Activated CD4-positive, alpha-beta T cell treated with anti-CD3 and anti-CD28 coated beads, Interleukin-2, Interleukin-4, amounts not matched to agents 100 ng/mL and 50 ng/mL, durations not matched to agents 16 hours and 8 hours (primary cell): ENCODE measurements around the gene MCC.

Experiments
- DNase-seq: peaks from one replicate; pipeline ENCODE4 v3.0.0-alpha.2; 2020; ENCODE audit warnings: low spot score

MCC gene

GRCh38 chr5:113029614-113030013 lies 458.6 kb downstream of the MCC start:
- DNase-seq = no peak

DNA sequence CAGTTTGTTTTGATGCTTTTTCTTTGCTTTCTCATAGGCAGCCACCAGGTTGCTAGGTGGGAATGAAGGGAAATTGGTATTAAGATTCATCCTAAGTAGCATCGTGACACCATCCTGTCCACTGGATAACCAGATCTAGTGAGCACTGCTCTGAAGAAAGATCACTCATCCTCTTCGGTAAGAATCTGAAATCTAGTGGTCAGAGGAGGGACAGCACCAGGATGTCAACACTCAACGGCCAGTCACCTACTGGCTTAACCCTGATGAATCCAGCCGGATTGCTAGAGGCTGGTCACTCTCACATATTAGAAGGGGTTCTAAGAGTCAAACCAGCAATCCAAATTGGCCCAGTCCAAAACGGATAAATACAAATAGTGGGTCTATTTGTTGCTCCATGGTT lies 460.8 kb downstream of the MCC start:
- DNase-seq = no peak

GRCh38 chr5:113027015-113027414 lies 461.2 kb downstream of the MCC start:
- DNase-seq = no peak

- no peak for DNase-seq
Observed at GRCh38 chr5:113026211-113026610, 462.0 kb downstream of the MCC start.

- DNase-seq = no peak
Observed at GRCh38 chr5:113025596-113025995, 462.7 kb downstream of the MCC start.

DNA sequence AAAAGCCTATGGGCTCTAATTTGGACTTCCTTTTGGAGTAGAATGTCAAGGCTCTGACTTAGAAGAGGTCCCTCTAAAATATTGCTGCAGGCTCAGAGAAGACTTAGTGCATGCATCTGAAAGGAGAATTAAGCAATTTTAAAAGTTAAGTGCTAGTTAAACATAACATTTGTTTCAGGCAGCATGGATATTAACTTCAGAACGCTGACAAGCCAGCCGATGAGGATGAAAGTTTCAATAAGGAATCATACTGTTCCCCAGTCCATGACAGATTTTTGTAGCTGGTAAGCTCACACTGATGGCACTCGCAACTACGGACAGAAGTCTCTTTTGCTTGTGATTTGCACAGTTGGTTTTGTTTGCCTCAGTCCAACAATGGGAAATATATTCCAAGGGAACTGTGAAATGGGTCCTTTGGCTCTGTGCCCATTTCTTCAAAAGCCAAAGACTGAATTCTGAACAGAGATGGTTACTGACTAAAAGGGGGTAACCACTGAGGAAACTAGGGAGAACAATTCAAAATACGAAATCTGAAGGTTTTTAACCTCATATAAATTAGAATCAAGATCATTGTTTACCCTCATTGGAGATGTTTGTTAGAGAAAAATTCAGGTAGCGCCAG lies 464.1 kb downstream of the MCC start:
- DNase-seq = no peak

DNA sequence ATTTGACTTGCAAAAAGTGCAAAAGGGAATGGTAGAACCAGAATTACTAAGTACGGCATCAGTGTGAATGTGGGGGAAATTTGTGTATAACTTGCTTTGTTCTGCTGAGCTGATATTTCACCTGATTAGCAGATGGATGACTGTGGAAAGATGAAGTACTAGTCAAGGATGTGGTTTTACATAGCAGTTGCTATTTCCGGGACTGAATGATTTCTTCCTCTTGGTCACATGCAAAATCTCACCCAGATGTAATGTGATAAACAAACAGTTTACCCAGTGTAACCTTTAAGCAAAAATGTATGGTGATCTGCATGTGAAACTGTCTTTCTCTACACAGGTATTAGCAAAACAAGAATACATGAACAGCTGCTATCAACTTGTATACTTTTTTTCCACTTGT lies 465.6 kb downstream of the MCC start:
- peak; percentile 80 for DNase-seq

GRCh38 chr5:113020461-113021273 lies 467.6 kb downstream of the MCC start:
- peak; percentile 57 for DNase-seq

DNA sequence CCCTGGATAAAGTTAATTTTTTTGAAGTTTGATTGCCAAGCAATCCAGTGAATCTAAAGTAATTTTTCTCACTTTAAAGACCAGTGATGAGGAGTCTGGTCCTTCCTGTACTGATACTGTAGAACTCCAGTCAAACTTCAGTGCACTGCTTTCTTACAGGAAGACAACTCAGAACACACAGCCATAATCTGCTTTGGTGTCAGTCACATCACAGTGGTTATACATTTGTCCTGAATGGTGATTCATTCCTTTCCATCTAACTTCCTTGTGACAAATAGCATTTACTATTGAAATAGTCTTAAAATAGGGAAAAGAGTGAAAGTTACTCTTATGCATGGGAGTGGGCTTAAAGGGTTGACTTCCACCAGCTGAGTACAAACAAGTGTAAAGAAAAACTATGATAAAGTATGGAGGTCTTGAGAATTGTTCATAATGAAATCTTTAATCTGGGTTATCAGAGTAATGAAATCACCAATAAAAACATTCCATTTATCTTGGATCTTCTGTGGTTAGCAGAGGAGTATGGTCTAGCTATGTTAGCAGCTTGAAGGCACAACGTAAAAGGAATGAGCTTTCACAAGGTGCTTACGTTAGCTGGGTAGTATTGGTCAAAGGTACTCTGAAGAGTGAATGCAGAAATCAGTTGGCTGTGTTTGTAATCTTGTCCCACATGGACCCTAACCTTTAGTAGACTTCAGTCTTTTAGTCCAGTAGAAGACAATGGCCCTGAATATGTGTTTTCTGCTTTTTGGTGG lies 470.2 kb downstream of the MCC start:
- DNase-seq = peak; percentile 31

DNA sequence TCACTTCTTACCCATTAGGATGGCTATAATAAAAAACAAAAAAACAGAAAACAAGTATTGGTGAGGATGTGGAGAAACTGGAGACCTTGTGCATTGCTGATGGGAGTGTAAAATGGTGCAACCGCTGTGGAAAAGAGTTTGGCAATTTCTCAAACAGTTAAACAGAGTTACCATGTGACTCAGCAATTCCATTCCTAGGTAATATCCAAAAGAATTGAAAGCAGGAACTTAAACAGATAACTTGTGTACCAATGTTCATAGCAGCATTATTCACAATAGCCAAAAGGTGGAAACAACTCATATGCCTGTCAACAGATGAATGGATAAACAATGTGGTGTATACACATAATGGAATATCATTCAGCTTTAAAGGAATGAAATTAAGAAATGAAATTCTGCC lies 482.8 kb downstream of the MCC start:
- DNase-seq = no peak

DNA sequence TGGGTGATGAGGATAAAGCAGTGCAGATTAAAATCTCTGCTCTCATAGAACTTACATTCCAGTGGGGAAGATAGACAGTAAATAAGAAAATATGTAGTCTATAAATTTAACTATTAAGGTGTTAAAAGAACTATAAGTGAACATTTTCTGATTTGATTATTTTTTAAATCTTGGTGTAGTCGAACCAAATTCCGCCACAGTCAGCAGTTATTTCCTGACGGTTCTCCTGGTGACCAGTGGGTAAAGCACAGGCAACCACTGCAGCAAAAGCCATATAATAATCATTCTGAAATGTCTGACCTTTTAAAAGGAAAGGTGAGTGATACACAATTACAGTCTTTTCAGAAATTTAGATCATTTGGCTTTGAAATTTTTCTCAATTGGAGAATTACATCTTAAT lies 484.5 kb downstream of the MCC start:
- no peak for DNase-seq

DNA sequence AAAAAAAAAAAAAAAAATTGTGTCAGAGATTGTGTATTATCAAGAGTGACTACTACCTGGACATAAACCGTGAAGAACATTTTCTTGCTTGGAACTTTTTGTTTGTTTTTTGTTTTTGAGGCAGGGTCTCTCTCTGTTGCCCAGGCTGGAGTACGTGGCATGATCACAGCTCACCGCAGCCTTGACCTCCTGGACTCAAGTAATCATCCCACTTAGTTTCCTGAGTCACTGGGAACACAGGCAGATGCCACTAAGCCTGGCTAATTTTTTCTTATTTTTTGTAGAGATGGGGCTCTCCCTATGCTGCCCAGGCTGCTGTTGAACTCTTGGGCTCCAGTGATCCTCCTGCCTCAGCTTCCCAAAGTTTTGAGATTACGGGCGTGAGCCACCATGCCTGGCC lies 485.8 kb downstream of the MCC start:
- DNase-seq = no peak

DNA sequence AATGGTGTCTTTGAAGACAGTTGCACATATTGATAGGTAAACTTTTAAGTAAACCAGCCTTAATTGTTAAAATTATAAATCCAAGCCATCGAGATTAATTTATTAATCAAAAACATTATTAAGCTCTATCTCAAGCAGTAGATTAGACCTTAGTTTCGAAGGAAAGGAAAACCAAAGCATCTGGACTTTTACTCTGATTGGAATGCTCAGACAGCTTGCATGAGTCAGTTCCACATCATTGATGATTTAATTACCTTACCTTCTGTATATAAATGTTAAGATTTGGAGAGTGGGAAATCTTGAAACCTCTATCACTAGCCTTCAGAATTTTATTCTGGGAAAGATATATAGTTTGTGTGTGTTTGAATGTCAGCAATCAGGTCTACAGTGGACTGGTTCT lies 487.8 kb downstream of the MCC start:
- DNase-seq = no peak

GRCh38 chr5:112998296-112998695 lies 490.0 kb downstream of the MCC start:
- no peak for DNase-seq

GRCh38 chr5:112996830-112997374 lies 491.4 kb downstream of the MCC start:
- no peak for DNase-seq

DNA sequence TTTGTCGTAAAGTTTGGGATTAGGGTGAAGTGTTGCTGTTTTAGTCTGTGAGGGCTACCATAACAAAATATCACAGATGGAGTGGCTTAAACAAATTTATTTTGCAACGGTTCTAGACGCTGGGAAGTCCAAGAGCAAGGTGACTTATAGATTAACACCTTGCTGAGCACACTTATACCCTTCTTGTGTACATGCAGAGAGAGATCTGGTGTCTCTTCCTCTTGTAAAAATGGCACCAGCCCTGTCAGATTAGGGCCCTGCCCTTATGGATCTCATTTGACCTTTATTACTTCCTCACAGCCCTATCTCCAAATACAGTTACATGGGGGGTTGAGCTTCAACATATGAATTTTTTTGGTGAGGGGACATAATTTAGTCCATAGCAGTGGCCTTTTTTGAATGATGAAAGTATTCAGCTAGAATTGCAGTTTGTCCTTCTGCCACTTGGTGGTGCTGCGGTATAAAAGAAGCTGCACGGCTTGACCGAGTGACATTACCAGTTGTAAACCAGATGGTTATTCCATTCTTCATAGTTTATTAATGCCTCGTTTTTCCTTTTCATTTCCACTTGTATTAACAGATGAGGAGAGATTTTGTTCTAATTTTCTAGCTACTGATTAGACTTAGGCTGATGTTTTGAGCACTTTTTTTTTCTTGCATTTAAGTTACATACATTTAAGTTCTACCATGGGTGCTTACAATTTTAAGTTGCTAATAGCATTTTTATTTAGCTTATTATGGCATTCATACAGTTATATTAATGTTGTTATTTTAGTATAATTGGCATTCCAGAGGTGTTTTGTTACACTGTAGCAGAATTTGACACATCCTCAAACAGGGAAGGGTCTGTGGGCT lies 492.3 kb downstream of the MCC start:
- peak; percentile 75 for DNase-seq

- no peak for DNase-seq
Observed at GRCh38 chr5:112986224-112986623, 502.0 kb downstream of the MCC start.

DNA sequence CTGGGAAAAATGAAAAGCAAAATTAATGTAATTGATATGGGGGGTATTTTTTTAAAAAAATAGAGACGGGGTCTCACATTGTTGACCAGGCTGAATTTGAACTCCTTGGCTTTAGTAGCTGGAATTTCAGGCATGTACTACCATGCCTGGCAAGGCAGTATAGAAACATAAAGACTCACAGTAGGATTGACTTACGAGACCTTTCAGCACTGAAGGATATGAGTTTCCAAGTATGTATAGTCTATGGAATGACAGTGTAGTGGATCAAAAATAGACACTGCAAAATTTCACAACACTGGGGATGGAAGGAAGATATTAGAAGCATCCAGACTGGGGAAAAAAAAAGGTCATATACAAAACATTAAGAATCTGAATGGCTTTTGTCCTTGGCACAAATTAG lies 504.9 kb downstream of the MCC start:
- no peak for DNase-seq

GRCh38 chr5:112979723-112980122 lies 508.5 kb downstream of the MCC start:
- DNase-seq = no peak

DNA sequence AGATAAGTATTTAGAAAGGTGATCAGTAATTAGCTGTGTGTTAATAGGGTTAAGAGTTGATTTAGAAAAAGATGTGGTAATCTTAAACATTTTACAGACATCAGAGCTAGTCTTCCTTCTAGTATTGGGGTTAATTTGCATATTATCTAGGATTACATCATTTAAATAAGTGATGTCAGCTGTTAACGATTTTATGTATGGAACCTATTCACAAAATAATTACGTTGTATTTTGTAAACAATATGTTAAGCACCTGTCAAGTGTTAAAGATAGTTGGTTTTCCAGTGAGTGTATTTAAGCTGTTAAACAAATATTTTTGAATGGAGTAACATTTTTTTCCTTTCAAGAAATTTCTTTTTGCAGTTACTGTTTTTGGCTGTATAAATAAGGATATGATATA lies 509.4 kb downstream of the MCC start:
- DNase-seq = no peak

DNA sequence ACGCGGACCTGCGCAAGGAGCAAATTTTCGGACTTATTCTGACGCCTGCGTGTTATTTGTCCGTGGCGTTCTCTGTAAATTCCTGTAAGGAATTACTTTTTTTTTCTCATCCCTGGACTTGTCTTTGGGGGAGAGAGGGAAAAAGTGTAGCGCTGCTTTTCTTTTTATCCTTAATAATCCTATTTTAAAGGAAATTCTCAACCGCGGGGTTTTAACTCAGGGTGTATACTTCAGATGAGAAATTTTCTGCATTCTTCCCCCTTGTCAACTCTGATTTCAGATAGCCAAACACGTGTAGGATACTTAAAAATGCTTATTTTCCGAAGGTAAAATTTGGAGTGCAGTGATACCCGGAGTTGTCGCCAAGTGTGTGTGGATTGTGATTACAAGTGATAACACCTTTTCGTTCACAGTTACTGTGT lies 510.8 kb downstream of the MCC start:
- no peak for DNase-seq
